Ishikawa (cell line): ENCODE results near the gene SH3RF1.

Experiments
- CEBPB ChIP-seq: IDR thresholded peaks from 2 replicates; pipeline ENCODE4 v1.6.1; 2012
- CREB1 ChIP-seq: IDR thresholded peaks from 2 replicates; pipeline ENCODE4 v1.6.1; 2012; ENCODE audit warnings: low read depth
- EGR1 ChIP-seq: IDR thresholded peaks from 2 replicates; pipeline ENCODE4 v1.6.1; 2012
- EP300 ChIP-seq: IDR thresholded peaks from 2 replicates; pipeline ENCODE4 v1.6.1; 2012; ENCODE audit warnings: borderline replicate concordance
- FOXM1 ChIP-seq: IDR thresholded peaks from 2 replicates; pipeline ENCODE4 v1.6.1; 2012; ENCODE audit warnings: low read depth, borderline replicate concordance
- MAX ChIP-seq: IDR thresholded peaks from 2 replicates; pipeline ENCODE4 v1.6.1; 2012
- NFIC ChIP-seq: IDR thresholded peaks from 2 replicates; pipeline ENCODE4 v1.6.1; 2012
- RAD21 ChIP-seq: IDR thresholded peaks from 2 replicates; pipeline ENCODE4 v1.6.1; 2012; ENCODE audit warnings: low read depth
- REST ChIP-seq: IDR thresholded peaks from 2 replicates; pipeline ENCODE4 v1.6.1; 2012; ENCODE audit warnings: low read depth, mild to moderate bottlenecking
- TAF1 ChIP-seq: IDR thresholded peaks from 2 replicates; pipeline ENCODE4 v1.6.1; 2012; ENCODE audit warnings: low read depth, mild to moderate bottlenecking
- TCF12 ChIP-seq: IDR thresholded peaks from 2 replicates; pipeline ENCODE4 v1.6.1; 2012; ENCODE audit warnings: low read depth
- TEAD4 ChIP-seq: IDR thresholded peaks from 2 replicates; pipeline ENCODE4 v1.6.1; 2012
- USF1 ChIP-seq: IDR thresholded peaks from 2 replicates; pipeline ENCODE4 v1.6.1; 2012
- YY1 ChIP-seq: IDR thresholded peaks from 2 replicates; pipeline ENCODE4 v1.6.1; 2012; ENCODE audit warnings: low read depth
- ZBTB7A ChIP-seq: IDR thresholded peaks from 2 replicates; pipeline ENCODE4 v1.6.1; 2012; ENCODE audit warnings: low read depth

The SH3RF1 gene

GRCh38 chr4:169163947-169164668 is 106.6 kb downstream of the SH3RF1 start:
- TF ChIP-seq EGR1 (no peak), TCF12 (no peak), EP300 (no peak), TEAD4 (no peak), CEBPB (no peak)

GRCh38 chr4:169163495-169163894 is 107.3 kb downstream of the SH3RF1 start:
- TF ChIP-seq RAD21 (no peak), FOXM1 (no peak)

- no peak for TF ChIP-seq TEAD4
- no peak for TF ChIP-seq NFIC
- TF ChIP-seq MAX = no peak
Observed at GRCh38 chr4:169160825-169161224, 109.9 kb downstream of the SH3RF1 start.

GRCh38 chr4:169159624-169160171 is 111.1 kb downstream of the SH3RF1 start:
- TF ChIP-seq YY1 = no peak
- peak; percentile 36; the same call in 1 of the 2 replicates for TF ChIP-seq FOXM1
- TF ChIP-seq EGR1 = no peak
- TF ChIP-seq NFIC = no peak
- TF ChIP-seq TCF12 = no peak
- TF ChIP-seq MAX = no peak
- no peak for TF ChIP-seq TAF1
- no peak for TF ChIP-seq RAD21
- no peak for TF ChIP-seq USF1
- peak; percentile 12; the same call in 1 of the 2 replicates for TF ChIP-seq EP300
- TF ChIP-seq REST = no peak
- TF ChIP-seq ZBTB7A = no peak
- TF ChIP-seq TEAD4 = peak; percentile 72

GRCh38 chr4:169158861-169159260 is 111.9 kb downstream of the SH3RF1 start:
- TF ChIP-seq TEAD4 (no peak), TCF12 (no peak), USF1 (no peak), FOXM1 (no peak), MAX (no peak), TAF1 (no peak), ZBTB7A (no peak), NFIC (no peak), EP300 (no peak)

GRCh38 chr4:169158046-169158445 is 112.7 kb downstream of the SH3RF1 start:
- TF ChIP-seq TAF1 (no peak), CREB1 (no peak), USF1 (no peak), RAD21 (no peak), YY1 (no peak), MAX (no peak), CEBPB (no peak), NFIC (no peak), REST (no peak), EP300 (no peak), EGR1 (no peak), FOXM1 (no peak), TCF12 (no peak), ZBTB7A (no peak), TEAD4 (no peak)
